HCT116 (cell line): ENCODE measurements around the gene PDCD5. TPM values are rescaled to one million over a fixed set of nuclear protein-coding genes. Genes with fewer than 3 reads are reported as not detected.
A peak's percentile ranks its signal among the peaks of the same experiment; 100 is the strongest.

ENCODE experiments used
- ATAC-seq: fragments of 200-7000 bp; cut with Tn5 transposase; 2 replicates; pipeline ENCODE4 v1.9.1; 2020; ENCODE audit warnings: mild to moderate bottlenecking, moderate library complexity
- BruUV-seq: library from RNA; stranded (reverse); fragments of 400-500 nt; replicated peaks from 2 replicates; lab custom pipeline; 2021; lab: Mats Ljungman, UMichigan
- CTCF ChIA-PET: fragments of 300-600 bp; sonication (Branson Sonifier 250); formaldehyde crosslinking; loops from one replicate; lab custom pipeline; 2021; ENCODE audit warnings: antibody characterized with exemption; lab: Charles Lee
- POLR2A ChIA-PET: fragments of 300-600, 350-600 bp; sonication (Branson Sonifier 250); formaldehyde crosslinking; loops from one replicate; lab custom pipeline; 2021; ENCODE audit warnings: antibody characterized with exemption; lab: Charles Lee
- RAD21 ChIA-PET, 2 experiments: fragments of 300-600 bp; sonication (Branson Sonifier 250); formaldehyde crosslinking; loops; one replicate each; lab custom pipeline; 2023; ENCODE audit warnings: low total read pairs in 2 of 2; ENCODE audit not compliant: uncharacterized antibody in 2 of 2, unreplicated experiment in 2 of 2, low non-redundant PET in 1 of 2; lab: Charles Lee
- DNase-seq: peaks from one replicate; pipeline ENCODE4 v3.0.0-alpha.2; 2010; ENCODE audit warnings: low read depth, low spot score
- H2AFZ ChIP-seq: fragments of 200-600 bp; shearing (Covaris generic), sonication (generic); 2 replicates; pipeline ENCODE4 v1.6.1; 2017; ENCODE audit warnings: low read depth, mixed run types, mixed read lengths, antibody characterized with exemption, low read length; ENCODE audit not compliant: poor library complexity, severe bottlenecking
- H3K27ac ChIP-seq: 2 replicates; pipeline ENCODE4 v1.5.1; 2012; ENCODE audit warnings: low read depth, low read length
- H3K27me3 ChIP-seq: fragments of 200-600 bp; sonication (generic); 2 replicates; pipeline ENCODE4 v1.6.1; 2016; ENCODE audit warnings: mixed run types, low read length, mixed read lengths; ENCODE audit not compliant: insufficient read depth
- H3K36me3 ChIP-seq, 2 experiments: fragments of 200-500 bp in 1 of 2; fragments of 200-600 bp in 1 of 2; sonication (Bioruptor generic) in 1 of 2; sonication (generic) in 1 of 2; 2 replicates each; pipeline versions ENCODE4 v1.5.1 to v1.6.1; 2014 to 2016; ENCODE audit warnings: low read length in 2 of 2, inconsistent platforms in 1 of 2, mixed read lengths in 1 of 2, mixed run types in 1 of 2; ENCODE audit not compliant: insufficient read depth in 2 of 2, control insufficient read depth in 1 of 2
- H3K4me1 ChIP-seq, 2 experiments: fragments of 200-600 bp in 1 of 2; sonication (generic) in 1 of 2; 2 replicates each; pipeline versions ENCODE4 v1.5.1 to v1.6.1; 2012 to 2017; ENCODE audit warnings: low read length in 2 of 2, inconsistent platforms in 1 of 2, mild to moderate bottlenecking in 1 of 2, mixed read lengths in 1 of 2, mixed run types in 1 of 2, moderate library complexity in 1 of 2; ENCODE audit not compliant: insufficient read depth in 2 of 2, control insufficient read depth in 1 of 2
- H3K4me2 ChIP-seq: fragments of 200-600 bp; sonication (generic); 2 replicates; pipeline ENCODE4 v1.6.1; 2017; ENCODE audit warnings: mixed run types, low read length, mixed read lengths
- H3K4me3 ChIP-seq, 2 experiments: fragments of 200-600 bp in 1 of 2; sonication (generic) in 1 of 2; replicated peaks in 1 of 2; 2 replicates each; pipeline ENCODE4 v1.5.1; 2011 to 2016; ENCODE audit warnings: low read length in 2 of 2, control low read depth in 1 of 2, low read depth in 1 of 2, mild to moderate bottlenecking in 1 of 2, mixed read lengths in 1 of 2, mixed run types in 1 of 2
- H3K79me2 ChIP-seq: fragments of 200-600 bp; sonication (generic); 2 replicates; pipeline ENCODE4 v1.6.1; 2017; ENCODE audit warnings: mild to moderate bottlenecking, mixed run types, low read length, moderate library complexity, mixed read lengths; ENCODE audit not compliant: insufficient read depth
- H3K9ac ChIP-seq: fragments of 200-600 bp; sonication (generic); 2 replicates; pipeline ENCODE4 v1.6.1; 2016; ENCODE audit warnings: low read length, mixed read lengths
- H3K9me2 ChIP-seq: fragments of 200-600 bp; sonication (generic), shearing (Covaris generic); 2 replicates; pipeline ENCODE4 v1.6.1; 2017; ENCODE audit warnings: mixed run types, mild to moderate bottlenecking, moderate library complexity; ENCODE audit not compliant: insufficient read depth
- H3K9me3 ChIP-seq, 2 experiments: fragments of 200-500 bp in 1 of 2; fragments of 200-600 bp in 1 of 2; sonication (Bioruptor generic) in 1 of 2; sonication (generic) in 1 of 2; 2 replicates each; pipeline ENCODE4 v1.6.1; 2014 to 2017; ENCODE audit warnings: low read length in 2 of 2, mixed read lengths in 2 of 2, inconsistent platforms in 1 of 2, low read depth in 1 of 2, mild to moderate bottlenecking in 1 of 2, mixed run types in 1 of 2, moderate library complexity in 1 of 2; ENCODE audit not compliant: control insufficient read depth in 1 of 2, insufficient read depth in 1 of 2
- H4K20me1 ChIP-seq: fragments of 200-600 bp; sonication (generic), shearing (Covaris generic); 2 replicates; pipeline ENCODE4 v1.6.1; 2017; ENCODE audit warnings: mixed run types, mild to moderate bottlenecking, moderate library complexity; ENCODE audit not compliant: insufficient read depth
- EGR1 ChIP-seq: IDR thresholded peaks from 2 replicates; pipeline ENCODE4 v1.6.1; 2012; ENCODE audit warnings: low read depth
- ELF1 ChIP-seq: IDR thresholded peaks from 2 replicates; pipeline ENCODE4 v1.6.1; 2012; ENCODE audit warnings: low read depth, borderline replicate concordance
- FOSL1 ChIP-seq: IDR thresholded peaks from 2 replicates; pipeline ENCODE4 v1.6.1; 2012; ENCODE audit warnings: low read depth
- MAX ChIP-seq: IDR thresholded peaks from 2 replicates; pipeline ENCODE4 v1.6.1; 2012
- POLR2AphosphoS5 ChIP-seq: IDR thresholded peaks from 2 replicates; pipeline ENCODE4 v1.6.1; 2011; ENCODE audit warnings: mild to moderate bottlenecking, low read depth, low read length, moderate library complexity
- RAD21 ChIP-seq: IDR thresholded peaks from 2 replicates; pipeline ENCODE4 v1.6.1; 2012; ENCODE audit warnings: low read depth, mild to moderate bottlenecking
- SIN3A ChIP-seq: IDR thresholded peaks from 2 replicates; pipeline ENCODE4 v1.6.1; 2012; ENCODE audit warnings: low read depth
- TCF7L2 ChIP-seq: IDR thresholded peaks from 2 replicates; pipeline ENCODE4 v1.7.0; 2011; ENCODE audit warnings: borderline replicate concordance, inconsistent platforms; ENCODE audit not compliant: insufficient read depth, insufficient read length; ENCODE audit errors: extremely low read depth
- YY1 ChIP-seq: IDR thresholded peaks from 2 replicates; pipeline ENCODE4 v1.6.1; 2011; ENCODE audit warnings: low read length, low read depth, moderate library complexity, mild to moderate bottlenecking; ENCODE audit not compliant: insufficient replicate concordance; ENCODE audit errors: extremely low read depth
- ZFX ChIP-seq: fragments of 450-650 bp; IDR thresholded peaks from 2 replicates; pipeline ENCODE4 v1.6.1; 2017
- intact Hi-C: fragments of 100-400 bp; cut with micrococcal nuclease; formaldehyde crosslinking; loops from 2 replicates; pipeline ENCODE4 v1.10.0; 2022
- total RNA-seq: library from RNA; stranded (reverse); gene quantifications from one replicate; pipeline ENCODE4 v1.2.1, GENCODE V29; 2021; ENCODE audit not compliant: unreplicated experiment
- TF ChIP-seq, protein P1 (sequence below): IDR thresholded peaks from 2 replicates; pipeline ENCODE4 v1.6.1; 2012
- TF ChIP-seq, protein P2 (sequence below): IDR thresholded peaks from 2 replicates; pipeline ENCODE4 v1.6.1; 2012; ENCODE audit warnings: low read depth

PDCD5 gene
- total RNA-seq, 1 experiment from 2014 or later, result 143 TPM

- Histone ChIP-seq H4K20me1 (no peaks in the 10 kb centered on the region), H3K4me2 (peak overlapping the region; percentile 95), H3K4me1 (peaks cover 6 to 15% of the 10 kb centered on the region in 2 experiments), H3K27ac (no peak overlapping the region; the same call in 1 of the 2 replicates), H3K9ac (peak overlapping the region; percentile 94), H2AFZ (peak overlapping the region; percentile 85), H3K4me3 (peak overlapping the region; percentile 95 to 98), H3K27me3 (no peaks in the 10 kb centered on the region), H3K9me3 (no peaks in the 10 kb centered on the region), H3K79me2 (peaks cover 34% of the 10 kb centered on the region), H3K9me2 (no peaks in the 10 kb centered on the region), H3K36me3 (peaks cover 18 to 25% of the 10 kb centered on the region in 2 experiments)
- ATAC-seq, result peak; percentile 38
- no TSS peak for BruUV-seq
- TF ChIP-seq, protein P1, sequence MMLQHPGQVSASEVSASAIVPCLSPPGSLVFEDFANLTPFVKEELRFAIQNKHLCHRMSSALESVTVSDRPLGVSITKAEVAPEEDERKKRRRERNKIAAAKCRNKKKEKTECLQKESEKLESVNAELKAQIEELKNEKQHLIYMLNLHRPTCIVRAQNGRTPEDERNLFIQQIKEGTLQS, result no peak
- TF ChIP-seq MAX (no peak), EGR1 (no peak), ZFX (no peak), RAD21 (no peak), YY1 (no peak), TCF7L2 (no peak), FOSL1 (no peak), ELF1 (no peak), POLR2AphosphoS5 (no peak), SIN3A (no peak)
- TF ChIP-seq, protein P2, sequence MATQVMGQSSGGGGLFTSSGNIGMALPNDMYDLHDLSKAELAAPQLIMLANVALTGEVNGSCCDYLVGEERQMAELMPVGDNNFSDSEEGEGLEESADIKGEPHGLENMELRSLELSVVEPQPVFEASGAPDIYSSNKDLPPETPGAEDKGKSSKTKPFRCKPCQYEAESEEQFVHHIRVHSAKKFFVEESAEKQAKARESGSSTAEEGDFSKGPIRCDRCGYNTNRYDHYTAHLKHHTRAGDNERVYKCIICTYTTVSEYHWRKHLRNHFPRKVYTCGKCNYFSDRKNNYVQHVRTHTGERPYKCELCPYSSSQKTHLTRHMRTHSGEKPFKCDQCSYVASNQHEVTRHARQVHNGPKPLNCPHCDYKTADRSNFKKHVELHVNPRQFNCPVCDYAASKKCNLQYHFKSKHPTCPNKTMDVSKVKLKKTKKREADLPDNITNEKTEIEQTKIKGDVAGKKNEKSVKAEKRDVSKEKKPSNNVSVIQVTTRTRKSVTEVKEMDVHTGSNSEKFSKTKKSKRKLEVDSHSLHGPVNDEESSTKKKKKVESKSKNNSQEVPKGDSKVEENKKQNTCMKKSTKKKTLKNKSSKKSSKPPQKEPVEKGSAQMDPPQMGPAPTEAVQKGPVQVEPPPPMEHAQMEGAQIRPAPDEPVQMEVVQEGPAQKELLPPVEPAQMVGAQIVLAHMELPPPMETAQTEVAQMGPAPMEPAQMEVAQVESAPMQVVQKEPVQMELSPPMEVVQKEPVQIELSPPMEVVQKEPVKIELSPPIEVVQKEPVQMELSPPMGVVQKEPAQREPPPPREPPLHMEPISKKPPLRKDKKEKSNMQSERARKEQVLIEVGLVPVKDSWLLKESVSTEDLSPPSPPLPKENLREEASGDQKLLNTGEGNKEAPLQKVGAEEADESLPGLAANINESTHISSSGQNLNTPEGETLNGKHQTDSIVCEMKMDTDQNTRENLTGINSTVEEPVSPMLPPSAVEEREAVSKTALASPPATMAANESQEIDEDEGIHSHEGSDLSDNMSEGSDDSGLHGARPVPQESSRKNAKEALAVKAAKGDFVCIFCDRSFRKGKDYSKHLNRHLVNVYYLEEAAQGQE, result no peak
- ChIA-PET CTCF (interaction anchor here (0.8 to 1.7 kb wide), 3 partner anchors 19 to 1913 kb away, joined by 3 to 5 read pairs (median 3); no protein-coding TSS in a partner anchor), RAD21 (no interaction called here), POLR2A (interaction anchor here (0.7 kb wide), 1 partner anchor 708 kb away, joined by 5 read pairs; no protein-coding TSS in a partner anchor)
- intact Hi-C loops, result no loop called here
- DNase-seq, result no peak
These were observed 563 bp upstream of the PDCD5 start for GRCh38 chr19:32580353-32580900.
